Coronary artery (tissue), 2 donors: ENCODE data around the gene ZNF530.

Source experiments
- DNase-seq: peaks from one replicate; pipeline ENCODE4 v3.0.0-alpha.2; 2017; ENCODE audit warnings: low spot score
- H3K27ac ChIP-seq, 2 donors: fragments of 200-600 bp; sonication (generic); one replicate each; pipeline ENCODE4 v1.5.1; 2016 to 2019
- H3K4me3 ChIP-seq: fragments of 200-600 bp; sonication (generic); 2 replicates; pipeline ENCODE4 v1.5.1; 2016; ENCODE audit warnings: mild to moderate bottlenecking, moderate library complexity
- CTCF ChIP-seq: fragments of 200-600 bp; sonication (generic); IDR thresholded peaks from one replicate; pipeline ENCODE4 v1.5.1; 2019; ENCODE audit warnings: antibody characterized with exemption

Gene ZNF530

GRCh38 chr19:57613941-57614743 is 14.5 kb downstream of the ZNF530 start, which contains the start of gene ZNF134:
Gene ZNF134 (plus strand): TSS chr19:57614242. CDS start chr19:57619469, 5,227 bp downstream.
- Histone ChIP-seq H3K4me3 (peak within 1 kb of the TSS; percentile 93), H3K27ac (peak within 1 kb of the TSS; percentile 50 to 78)
- TF ChIP-seq CTCF = no peak
- peak; percentile 90 for DNase-seq

GRCh38 chr19:57615346-57615745 is 15.7 kb downstream of the ZNF530 start:
- H3K4me3 ChIP-seq = peak overlapping the region; percentile 93
- DNase-seq = no peak
- no peak overlapping the region for H3K27ac ChIP-seq
- no peak for TF ChIP-seq CTCF

GRCh38 chr19:57620673-57621348 is 21.1 kb downstream of the ZNF530 start:
- Histone ChIP-seq H3K27ac (no peak overlapping the region), H3K4me3 (peak overlapping the region; percentile 93)
- TF ChIP-seq CTCF = no peak
- DNase-seq = no peak

DNA sequence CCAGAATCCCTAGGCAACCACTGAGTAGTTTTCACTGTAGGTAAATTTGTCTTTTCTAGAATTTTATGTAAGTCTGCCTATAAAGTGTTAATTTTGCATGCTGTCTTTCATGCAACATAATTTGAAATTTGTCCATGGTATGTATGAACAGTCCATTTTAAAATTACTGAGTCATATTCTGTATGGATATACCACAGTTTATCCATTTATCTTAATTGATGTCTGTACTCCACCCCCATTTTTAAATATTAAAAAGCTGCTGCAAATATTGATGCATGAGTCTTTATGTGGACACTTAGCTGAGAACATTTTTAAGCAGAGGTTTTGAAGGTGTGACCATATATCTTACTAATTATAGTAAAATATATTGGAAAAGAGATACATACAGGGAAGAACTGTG is 23.4 kb downstream of the ZNF530 start:
- TF ChIP-seq CTCF = no peak
- DNase-seq = no peak
- Histone ChIP-seq H3K4me3 (no peak overlapping the region), H3K27ac (no peak overlapping the region)

GRCh38 chr19:57632987-57633831 is 33.5 kb downstream of the ZNF530 start, which contains the start of gene ZNF211:
Gene ZNF211 (plus strand): TSS chr19:57633168. CDS start chr19:57633347, 179 bp downstream.
- Histone ChIP-seq H3K4me3 (peak within 1 kb of the TSS; percentile 96), H3K27ac (peak within 1 kb of the TSS; percentile 81 to 90)
- no peak for TF ChIP-seq CTCF
- peak; percentile 93 for DNase-seq

- Histone ChIP-seq H3K27ac (no peak overlapping the region), H3K4me3 (peak overlapping the region; percentile 96)
- DNase-seq = no peak
- TF ChIP-seq CTCF = no peak
Observed at GRCh38 chr19:57633832-57634131, 34.1 kb downstream of the ZNF530 start.
